Measurements from ENCODE around the gene KLHL10. TPM values are rescaled to one million over a fixed set of nuclear protein-coding genes. Genes with fewer than 3 reads are reported as not detected.

The KLHL10 gene
- total RNA-seq, 1 donor from 2014 or later, result 0.20 TPM

GRCh38 chr17:41895617-41896016 lies 58.0 kb downstream of the KLHL10 start:
- DNase-seq, result peak; percentile 48

GRCh38 chr17:41896726-41897125 lies 59.1 kb downstream of the KLHL10 start:
- DNase-seq, result no peak

Small RNA genes within 50 kb of the gene (small RNA-seq; reads per million reads assigned to genes)
- gene AC125257.2 (ENCODE audit: low replicate concordance), result not detected

Other genes with a start within 250 kb of the KLHL10 start
- gene KRT16, start 225.1 kb upstream of the KLHL10 start, total RNA-seq, result 142 TPM
- 1,205 TPM for gene KRT17, start 213.2 kb upstream of the KLHL10 start, total RNA-seq
- gene EIF1, start 148.9 kb upstream of the KLHL10 start, total RNA-seq, result 136 TPM
- not detected for gene GAST, start 125.5 kb upstream of the KLHL10 start, total RNA-seq
- 0.49 TPM for gene HAP1, start 103.2 kb upstream of the KLHL10 start, total RNA-seq
- gene JUP, start 51.1 kb upstream of the KLHL10 start, total RNA-seq, result 163 TPM
- 27.9 TPM for gene P3H4, start 25.9 kb upstream of the KLHL10 start, total RNA-seq
- gene FKBP10, start 24.8 kb upstream of the KLHL10 start, total RNA-seq, result 97.2 TPM
- gene NT5C3B, start 1.6 kb upstream of the KLHL10 start, total RNA-seq, result 43.6 TPM
- 25.8 TPM for gene KLHL11, start 27.6 kb downstream of the KLHL10 start, total RNA-seq
- gene ACLY, start 81.1 kb downstream of the KLHL10 start, total RNA-seq, result 106 TPM
- 0.89 TPM for gene ODAD4, start 92.8 kb downstream of the KLHL10 start, total RNA-seq
- 34.0 TPM for gene CNP, start 129.0 kb downstream of the KLHL10 start, total RNA-seq
- 74.8 TPM for gene DNAJC7, start 179.6 kb downstream of the KLHL10 start, total RNA-seq
- gene NKIRAS2, start 182.3 kb downstream of the KLHL10 start, total RNA-seq, result 21.5 TPM
- gene C17orf113, start 212.8 kb downstream of the KLHL10 start, total RNA-seq, result 1.8 TPM